Stimulated activated CD8-positive, alpha-beta memory T cell treated with anti-CD3 and anti-CD28 coated beads, Interleukin-12 subunit alpha, Interleukin-12 subunit beta, amount 100 ng/mL, for 1 hour (primary cell): Measurements from ENCODE around the gene PARD3.
"Not testable (repeated sequence)": the region's sequence is repeated elsewhere in the genome, so short reads cannot be mapped to it uniquely, and the experiment has no call there.

Experiments used
- DNase-seq: peaks from one replicate; pipeline ENCODE4 v3.0.0-alpha.2; 2020; ENCODE audit warnings: low read depth

The PARD3 gene

GRCh38 chr10:34378297-34378696 lies 436.8 kb downstream of the PARD3 start:
- no peak for DNase-seq

- DNase-seq, result no peak
Measured at GRCh38 chr10:34377833-34378232, 437.3 kb downstream of the PARD3 start.

GRCh38 chr10:34374356-34375045 lies 440.6 kb downstream of the PARD3 start:
- DNase-seq, result no peak

DNA sequence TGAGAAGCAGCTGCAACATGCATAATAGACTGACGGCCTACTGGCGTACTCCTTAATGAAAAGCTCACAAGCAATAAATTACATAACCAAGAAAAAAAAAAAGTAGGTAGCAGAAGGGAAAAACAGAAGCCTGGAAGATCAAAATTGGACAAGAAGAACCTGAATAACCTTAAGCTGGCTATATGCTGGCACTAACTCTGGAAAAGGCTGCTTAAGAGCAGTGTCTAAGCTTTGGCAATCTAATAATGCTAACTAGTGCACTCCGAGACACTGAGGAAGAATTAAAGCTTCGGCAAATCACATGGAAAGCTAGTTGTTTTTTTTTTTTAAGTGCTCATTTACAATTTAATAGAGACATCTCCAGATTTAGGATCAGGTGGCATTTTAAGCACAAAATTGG lies 441.9 kb downstream of the PARD3 start:
- no peak for DNase-seq

- no peak for DNase-seq
Measured at GRCh38 chr10:34372509-34372908, 442.6 kb downstream of the PARD3 start.

DNA sequence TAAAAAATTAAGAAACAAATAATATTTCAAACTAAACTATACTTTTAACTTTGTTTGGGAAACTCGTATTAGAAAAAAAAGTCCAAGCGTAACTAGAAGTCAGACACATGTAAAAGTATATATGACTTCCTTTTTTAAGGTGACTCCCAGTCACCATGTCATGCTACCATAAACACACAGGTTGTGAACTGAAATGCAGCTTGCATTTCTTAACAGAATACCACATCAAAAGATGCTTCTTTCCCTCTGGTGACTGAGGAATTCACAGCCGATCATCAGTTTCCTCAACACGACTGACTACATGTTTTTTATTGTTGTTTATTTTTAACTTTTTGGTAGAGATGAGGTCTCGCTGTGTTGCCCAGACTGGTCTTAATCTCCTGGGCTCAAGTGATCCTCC lies 445.0 kb downstream of the PARD3 start:
- no peak for DNase-seq

GRCh38 chr10:34369120-34369519 lies 446.0 kb downstream of the PARD3 start:
- DNase-seq, result no peak

DNA sequence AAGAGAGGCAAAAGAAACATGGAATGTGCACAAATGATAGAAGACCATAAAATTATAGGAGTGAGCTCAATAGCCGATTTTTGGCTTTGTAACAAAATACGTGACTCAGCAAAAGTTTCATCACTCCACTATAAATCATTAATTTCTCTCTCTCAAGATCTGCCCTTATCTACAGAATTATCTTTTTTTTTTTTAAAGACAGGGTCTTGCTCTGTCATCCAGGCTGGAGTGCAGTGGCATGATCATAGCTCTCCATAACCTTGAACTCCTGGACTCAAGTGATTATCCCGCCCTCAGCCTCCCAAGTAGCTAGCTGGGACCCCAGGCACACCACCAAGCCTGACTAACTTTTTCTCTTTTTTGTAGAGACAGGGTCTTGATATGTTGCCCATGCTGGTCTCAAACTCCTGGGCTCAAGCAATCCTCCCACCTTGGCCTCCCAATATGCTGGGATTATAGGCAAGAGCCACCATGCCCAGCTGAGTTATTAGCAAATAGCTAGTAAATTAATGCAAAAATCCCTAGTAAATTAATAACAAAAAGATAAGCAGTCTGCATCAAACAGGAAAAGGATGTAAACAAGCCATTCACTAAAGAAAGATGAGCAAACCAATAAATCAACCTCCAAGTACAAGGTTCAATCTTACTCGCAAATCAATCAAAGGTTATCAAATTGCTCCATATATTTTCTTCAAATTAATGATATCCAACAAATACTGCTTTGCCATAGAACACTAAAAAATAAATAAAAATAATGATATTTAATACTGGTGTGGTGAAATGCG lies 450.7 kb downstream of the PARD3 start:
- no peak for DNase-seq

- DNase-seq, result no peak
Measured at GRCh38 chr10:34360984-34361383, 454.1 kb downstream of the PARD3 start.

GRCh38 chr10:34359435-34359813 lies 455.7 kb downstream of the PARD3 start:
- DNase-seq, result no peak

GRCh38 chr10:34358729-34359434 lies 456.2 kb downstream of the PARD3 start:
- no peak for DNase-seq

GRCh38 chr10:34356463-34356862 lies 458.6 kb downstream of the PARD3 start:
- no peak for DNase-seq

GRCh38 chr10:34353530-34353929 lies 461.6 kb downstream of the PARD3 start:
- not testable (repeated sequence) for DNase-seq

- not testable (repeated sequence) for DNase-seq
Measured at GRCh38 chr10:34352599-34353204, 462.4 kb downstream of the PARD3 start.

DNA sequence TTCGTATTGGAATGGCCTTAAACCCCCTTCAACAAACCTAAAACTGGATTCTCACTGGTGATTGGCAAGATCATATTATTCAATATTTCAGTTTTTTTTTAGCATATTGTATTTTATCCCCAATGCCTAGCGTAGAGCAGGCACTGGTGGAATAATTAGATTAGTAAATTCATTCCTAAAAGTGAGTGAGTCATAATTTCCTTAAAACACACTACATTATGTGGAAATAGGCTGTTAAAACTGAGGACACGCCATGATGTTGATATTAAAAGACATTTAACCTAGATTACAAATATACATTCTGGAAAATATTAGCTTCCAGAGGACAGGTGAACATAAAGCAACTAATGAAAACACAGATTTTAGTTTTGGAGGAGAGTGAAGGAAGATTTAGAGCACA lies 463.9 kb downstream of the PARD3 start:
- DNase-seq, result no peak

DNA sequence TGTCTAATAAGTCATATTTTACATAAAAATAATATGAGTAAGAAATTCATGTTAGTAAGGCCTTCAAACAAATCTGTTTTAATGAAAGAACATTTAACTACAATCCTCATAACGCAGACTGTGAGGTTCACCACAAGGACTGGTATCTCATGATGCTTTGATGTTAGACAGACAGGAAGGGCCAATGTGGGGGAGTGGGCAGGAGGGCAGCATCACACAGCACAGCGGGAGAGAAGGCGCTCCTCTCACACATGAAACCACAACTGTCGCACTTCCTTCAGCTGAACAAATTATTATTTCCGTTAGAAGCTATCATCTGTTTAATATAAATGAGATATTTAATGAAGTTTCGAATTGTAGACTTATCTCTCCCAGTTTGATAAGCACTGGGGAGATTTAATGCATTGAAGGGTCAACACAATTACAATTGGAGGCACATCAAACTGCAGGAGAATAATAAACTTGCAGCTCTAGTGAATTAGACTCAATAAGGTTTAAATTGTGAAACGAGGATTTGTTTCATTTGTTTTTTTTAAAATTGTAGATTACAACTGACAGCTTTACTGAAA lies 466.1 kb downstream of the PARD3 start:
- DNase-seq, result no peak

- no peak for DNase-seq
Measured at GRCh38 chr10:34348021-34348420, 467.1 kb downstream of the PARD3 start.

GRCh38 chr10:34347131-34347530 lies 468.0 kb downstream of the PARD3 start:
- DNase-seq, result no peak

DNA sequence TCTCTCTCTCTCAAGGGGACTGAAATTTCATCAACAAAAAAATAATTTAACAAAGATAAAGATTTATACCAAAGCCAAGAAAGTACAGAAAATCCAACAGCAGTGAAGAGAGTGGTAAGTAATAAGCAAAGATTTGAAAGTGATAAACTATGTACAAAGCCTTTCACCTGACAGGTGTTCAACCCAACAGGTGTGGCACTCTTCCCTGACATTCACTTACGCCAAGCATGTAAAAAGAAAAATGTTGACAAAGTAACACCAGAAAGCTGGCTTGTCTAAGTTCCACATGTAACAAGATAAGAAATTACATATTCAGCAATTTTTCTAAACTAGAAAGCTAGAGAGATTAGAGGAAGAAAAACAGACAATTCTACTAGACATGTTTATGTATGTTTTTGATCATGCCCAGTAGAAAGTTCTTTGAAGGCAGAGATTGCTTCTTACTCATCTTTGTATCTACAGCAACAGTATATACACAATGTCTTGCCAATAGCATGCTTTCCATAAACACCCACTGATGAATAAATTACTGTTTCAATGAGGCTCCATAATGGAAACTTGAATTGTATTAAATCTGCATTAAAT lies 468.5 kb downstream of the PARD3 start:
- DNase-seq, result no peak

DNA sequence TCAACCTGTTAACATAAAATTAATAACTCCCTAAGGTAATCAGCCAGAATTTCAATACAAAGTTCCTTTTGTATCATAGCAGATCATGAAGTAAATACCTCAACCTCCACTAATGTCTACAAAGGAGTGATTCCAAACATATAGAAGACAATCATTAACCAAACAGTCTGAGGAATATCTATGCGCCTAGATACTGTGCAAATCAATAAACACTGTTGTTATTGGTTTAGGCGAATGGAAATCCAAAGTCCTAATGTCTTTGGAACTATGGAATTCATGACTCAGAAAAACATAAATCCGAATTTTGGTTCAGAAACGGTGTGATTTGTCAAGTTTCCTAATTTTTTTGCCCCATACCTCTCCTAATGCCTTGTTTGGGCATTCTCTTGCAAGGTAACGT lies 469.7 kb downstream of the PARD3 start:
- DNase-seq, result no peak

GRCh38 chr10:34343764-34344163 lies 471.3 kb downstream of the PARD3 start:
- DNase-seq, result no peak

DNA sequence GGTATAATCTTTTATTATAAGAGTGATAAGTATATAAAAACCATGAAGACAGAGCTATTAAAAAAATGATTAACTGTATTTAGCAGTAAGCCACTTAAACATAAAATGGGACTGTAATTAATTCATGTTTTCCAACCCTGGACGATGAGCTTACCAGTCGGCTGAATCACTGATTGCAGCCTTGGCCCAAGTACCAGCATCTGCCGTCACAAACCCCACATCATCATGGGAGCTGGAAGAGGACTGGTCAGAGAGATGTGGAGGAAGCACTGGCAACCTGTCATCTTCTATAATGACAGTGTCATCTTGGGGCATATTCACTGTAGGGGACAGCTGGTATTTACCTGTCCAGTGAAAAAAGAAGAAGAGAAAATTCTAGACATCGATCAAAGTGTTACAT lies 473.6 kb downstream of the PARD3 start:
- no peak for DNase-seq
